ELR (cell line): ENCODE measurements around the gene MATN4.

Experiments used
- DNase-seq: peaks from one replicate; pipeline ENCODE4 v3.0.0-alpha.2; 2015; ENCODE audit warnings: low read depth

MATN4 gene

DNA sequence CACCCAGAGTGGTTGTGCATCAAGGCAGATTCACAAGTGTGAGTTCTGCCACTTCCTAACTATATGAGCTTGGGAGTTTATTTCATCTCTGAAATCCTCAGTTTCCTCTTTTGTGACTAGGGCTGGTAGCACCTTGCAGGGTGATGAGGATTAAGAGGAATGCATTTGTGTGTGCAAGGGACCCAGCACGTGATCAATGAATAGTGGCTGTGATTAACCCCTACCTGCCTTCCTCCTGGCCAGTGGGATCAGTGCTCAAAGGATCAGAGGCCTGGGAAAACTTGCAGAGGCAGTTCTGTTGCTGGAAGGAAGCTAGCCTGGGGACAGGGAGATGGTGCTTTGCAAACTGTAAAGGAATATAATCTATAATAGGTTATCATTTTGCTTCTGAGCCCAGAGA, 32.9 kb upstream of the MATN4 start:
- no peak for DNase-seq

DNA sequence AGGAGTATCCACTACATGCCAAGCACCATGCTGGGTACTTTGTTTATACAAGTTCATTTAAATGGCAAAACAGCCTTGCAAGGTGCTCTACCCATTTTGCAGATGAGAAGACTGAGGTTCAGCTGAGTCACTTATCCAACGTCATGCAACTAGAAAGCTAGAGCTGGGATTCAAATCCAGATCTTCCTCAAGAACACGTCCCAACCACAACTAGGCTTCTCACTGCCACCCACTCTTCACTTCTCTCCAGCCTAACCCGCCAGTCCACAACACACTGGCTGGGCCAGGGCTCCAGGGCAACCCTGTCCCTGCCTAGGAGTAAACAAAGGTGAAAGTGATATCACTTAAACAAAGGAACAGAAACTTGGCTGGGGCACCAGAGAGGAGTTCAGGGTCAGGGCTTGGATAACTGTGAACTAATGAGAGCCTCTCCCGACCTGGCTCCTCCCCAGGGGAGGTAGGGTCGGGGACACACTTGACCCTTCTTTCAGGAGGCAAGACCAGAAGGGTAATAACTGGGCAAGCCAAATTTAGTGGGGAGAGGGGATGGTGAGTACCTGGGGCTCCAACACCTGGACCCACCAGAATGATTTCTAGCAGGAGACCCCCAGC, 32.2 kb upstream of the MATN4 start:
- DNase-seq: no peak

DNA sequence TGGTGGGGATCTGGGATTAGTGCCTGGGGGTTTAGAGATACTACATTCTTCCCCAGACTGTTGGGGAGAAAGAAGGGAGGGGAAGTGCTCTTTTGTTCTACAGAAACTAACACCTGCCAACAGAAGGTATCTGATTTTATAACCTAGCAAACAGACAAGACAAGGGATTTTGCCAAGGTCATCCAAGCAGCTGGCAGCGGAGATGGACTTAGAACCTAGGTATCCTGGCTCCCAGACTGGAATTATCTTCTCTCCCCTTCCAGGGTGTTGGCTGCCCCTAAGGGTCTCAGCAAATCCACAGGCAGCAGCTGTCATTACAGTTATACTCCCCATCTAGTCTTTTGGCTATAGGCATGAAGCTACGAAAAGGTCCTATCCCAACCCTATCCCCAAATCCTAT, 31.7 kb upstream of the MATN4 start:
- DNase-seq: no peak

DNA sequence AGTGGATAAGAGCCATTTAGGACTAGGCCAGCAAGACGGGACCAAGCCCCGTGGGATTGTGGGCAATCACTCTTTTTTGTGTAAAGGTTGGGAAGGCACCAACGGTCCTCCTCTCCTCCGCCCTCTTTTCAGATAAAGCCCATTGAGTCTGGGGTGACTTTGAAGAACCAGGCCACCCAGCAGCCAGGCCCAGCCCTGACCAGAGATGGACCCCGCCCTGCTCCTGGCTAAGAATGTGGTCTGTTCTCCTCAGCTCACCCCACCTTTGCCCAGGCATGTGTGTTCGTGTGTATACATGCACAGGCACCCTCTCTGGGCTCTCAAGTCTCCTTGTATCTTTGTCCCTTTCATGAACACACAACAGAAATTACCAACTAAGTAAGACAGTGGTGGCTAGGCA, 31.0 kb upstream of the MATN4 start:
- no peak for DNase-seq

DNA sequence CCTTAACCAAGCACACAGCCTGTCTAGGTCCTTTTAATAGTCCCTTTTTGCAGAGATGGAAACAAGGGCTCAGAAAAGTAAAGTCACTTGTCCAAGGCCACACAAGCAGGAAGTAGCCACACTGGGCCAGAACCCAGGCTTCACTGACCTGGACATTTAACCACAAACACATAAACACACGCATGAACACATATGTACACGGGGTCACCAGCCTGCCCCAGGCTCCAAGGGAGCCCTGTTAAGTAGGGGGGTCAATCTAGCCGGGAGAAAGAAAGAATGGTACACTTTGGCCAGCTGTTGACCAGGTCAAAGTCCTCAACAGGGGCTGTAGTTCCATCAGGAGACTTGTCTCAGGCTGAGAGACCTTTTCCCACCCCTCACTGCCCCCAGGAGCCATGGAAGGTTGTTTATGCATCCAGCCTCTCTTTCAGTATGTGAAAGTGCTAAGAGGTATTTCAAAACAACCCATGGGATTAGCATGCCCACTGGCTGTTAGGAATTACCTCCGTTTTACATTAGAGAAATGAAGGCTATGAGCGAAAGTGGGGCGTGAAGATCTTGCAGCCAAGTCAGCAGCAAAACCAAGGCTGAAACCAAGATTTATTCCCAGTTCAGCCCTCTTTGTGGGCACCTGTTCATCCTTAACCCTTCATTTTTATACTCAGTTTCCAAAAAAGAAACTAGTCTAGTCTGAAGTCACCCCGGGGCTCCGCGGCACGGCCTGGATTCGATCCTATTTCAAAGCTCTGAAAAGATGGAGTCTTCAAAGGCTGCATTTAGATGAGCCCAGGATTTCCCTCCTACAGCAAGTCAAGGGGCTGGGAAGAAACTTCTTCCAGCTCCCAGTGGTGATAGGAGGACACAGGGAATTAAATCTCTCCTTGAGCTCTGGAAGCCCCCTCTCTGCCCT, 30.3 kb upstream of the MATN4 start:
- DNase-seq: peak; percentile 78

DNA sequence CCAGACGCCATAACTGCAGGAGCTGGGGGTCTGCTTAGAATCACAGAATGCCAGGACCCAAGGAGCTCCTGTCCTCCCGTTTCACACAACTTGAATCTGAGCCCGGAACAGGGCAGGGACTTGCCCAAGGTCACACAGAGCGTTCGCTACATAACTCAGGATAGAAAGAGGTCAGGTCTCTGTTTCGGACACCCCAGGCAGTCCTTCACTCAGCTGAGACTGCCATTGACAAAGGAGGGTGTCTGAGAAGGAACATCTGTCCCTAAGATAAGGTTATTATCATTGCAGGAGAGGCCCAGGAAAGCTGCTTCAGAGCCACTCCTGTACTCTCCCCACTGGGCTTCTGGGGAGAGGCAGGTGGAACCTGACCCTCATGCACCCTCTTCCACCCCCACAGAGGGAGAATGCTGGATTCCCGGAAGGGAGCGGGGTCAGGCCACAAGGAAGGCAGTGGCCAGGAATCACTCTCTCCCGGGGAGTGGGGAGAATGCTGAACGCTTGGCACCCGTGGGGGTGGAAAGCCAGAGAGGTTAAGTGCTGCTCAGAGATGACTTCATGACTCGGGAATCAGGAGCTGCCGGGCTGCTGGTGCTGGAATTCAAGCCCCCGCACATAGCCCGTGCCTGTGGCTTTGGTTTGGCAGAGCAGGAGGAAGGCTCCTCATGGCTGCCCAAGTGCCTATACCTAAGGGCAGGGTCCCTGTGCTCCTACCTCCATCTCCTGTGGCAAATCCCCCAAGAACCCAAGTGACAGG, 29.4 kb upstream of the MATN4 start:
- peak; percentile 97 for DNase-seq

DNA sequence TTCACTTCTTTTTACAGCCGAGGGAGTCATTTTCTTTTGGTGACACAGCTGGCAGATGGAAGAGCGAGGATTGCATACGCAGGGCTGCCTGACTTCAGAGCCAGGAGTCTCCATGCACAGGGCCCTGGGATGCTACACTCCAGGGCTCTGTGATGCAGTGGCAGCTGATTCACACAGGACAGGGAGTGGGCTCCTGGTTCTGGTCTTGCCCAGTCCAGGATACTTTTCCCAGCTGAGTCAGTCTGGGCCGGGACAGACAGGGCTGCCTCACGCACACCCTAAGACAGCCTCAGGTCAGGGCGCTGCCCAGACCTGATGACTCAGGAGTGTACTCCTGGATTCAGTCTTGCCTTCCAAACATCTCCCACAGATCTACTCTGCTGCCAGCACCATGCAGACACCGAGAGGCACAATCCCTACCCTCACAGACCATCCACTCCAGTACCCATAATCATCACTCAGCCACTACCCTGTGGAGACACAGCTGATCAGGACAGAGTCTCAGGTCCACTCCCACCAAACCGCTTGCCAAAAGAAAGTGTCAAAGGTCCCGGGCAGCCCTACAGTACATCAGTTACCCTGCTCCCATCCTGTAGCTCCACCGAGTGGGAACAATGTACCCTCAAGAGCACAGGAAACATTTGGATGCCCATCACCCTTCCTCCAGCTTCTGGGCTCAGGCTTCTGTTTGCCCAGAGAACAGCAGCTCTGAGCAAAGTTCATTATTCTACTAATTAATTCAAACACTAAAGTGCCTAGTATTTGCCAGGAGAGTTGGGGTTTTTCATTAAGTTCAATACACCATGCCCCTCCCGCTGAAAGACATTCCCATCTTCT, 28.6 kb upstream of the MATN4 start:
- peak; percentile 100 for DNase-seq

DNA sequence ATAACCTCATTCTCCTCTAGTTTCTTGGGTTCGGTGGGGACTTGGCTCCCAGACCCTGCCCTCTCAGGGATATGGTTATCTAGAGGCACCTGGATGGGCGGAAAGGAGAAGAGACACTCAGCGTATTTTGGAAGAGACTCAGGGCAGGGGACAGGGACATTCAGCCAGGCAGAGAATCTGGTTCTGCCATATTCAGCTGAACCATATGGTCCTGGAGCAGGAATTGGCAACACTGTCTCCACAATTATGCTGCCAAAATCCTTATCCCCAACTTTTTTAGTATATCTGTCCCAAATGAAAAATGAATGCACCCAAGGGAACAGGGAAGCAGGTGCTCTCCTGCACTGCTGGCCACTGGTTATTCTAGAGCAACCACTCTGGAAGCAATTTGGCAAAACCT, 22.4 kb upstream of the MATN4 start:
- no peak for DNase-seq

DNA sequence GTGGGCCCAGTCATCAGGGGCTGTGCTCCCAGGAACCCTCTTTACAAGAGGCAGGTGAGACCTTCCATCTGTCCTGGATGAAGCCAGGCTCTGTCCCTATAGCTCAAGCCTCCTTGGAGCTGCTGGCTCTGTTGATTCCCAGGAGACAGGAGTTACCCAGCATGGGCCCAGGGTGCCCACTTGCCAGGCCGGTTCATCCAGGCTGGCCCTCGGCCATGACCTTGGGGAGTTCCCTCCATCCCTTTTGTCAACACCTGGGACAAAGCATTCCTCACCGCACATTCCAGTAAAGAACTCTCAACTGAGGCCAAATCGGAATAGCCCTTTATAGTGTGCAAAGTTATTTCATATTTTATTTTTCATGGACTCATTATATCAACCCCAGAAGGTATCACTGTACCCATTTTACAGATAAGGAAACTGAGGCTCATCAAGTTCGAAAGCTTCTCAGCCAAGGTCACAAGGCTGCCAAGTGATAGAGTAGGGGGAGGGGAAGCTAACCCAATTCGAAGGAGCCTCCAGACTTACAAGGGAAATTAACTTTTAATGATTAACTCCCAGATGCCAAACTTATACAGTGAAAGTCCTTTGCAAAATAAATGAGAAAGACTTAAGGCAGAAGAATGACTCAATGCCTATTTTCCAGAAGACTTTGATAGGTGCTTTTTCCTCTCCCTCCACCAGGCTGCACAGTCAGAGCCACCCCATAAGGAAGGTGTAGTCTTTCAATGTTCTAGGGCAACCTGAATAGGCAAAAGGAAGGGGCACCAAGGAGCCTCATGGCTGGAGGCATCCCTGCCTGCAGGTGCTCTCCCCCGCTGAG, 21.6 kb upstream of the MATN4 start:
- no peak for DNase-seq

DNA sequence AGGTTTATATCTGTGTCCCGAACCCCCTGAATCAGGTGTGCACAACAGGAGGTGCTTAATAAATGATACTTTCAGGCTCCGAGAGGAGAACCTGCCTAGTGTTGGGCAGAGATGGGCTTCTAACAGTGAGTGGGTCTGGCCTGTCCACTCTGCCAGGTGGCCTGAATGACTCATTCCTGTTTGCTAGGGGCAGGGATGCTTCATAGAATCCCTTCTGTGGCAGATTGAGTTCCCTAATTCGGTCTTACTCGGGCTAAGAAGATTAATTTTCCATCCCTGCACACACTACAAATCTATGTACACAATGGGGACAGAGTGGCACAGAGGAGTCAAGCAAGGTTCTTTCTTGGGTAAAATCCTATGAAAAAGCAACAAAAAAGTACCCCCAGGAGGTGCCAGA, 20.4 kb upstream of the MATN4 start:
- DNase-seq: no peak

DNA sequence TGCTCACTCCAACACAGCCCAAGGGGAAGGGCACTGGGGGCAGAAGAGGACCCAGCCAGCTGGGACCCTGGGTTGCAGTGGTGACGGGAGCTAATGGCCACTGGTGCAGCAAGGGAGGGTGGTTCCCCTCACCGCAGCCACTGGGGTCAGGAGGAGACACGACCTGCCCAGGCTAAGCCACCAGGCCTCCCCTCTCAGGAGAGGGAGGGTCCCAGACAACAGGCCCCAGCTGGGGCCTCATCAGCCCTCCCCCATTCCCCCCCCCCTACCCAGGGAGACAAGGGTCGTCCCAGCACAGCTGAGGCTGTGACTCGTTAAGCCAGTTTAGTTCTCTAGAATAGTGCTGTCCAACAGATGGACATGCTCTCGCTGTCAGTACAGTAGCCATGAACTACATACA, 17.3 kb upstream of the MATN4 start:
- no peak for DNase-seq

DNA sequence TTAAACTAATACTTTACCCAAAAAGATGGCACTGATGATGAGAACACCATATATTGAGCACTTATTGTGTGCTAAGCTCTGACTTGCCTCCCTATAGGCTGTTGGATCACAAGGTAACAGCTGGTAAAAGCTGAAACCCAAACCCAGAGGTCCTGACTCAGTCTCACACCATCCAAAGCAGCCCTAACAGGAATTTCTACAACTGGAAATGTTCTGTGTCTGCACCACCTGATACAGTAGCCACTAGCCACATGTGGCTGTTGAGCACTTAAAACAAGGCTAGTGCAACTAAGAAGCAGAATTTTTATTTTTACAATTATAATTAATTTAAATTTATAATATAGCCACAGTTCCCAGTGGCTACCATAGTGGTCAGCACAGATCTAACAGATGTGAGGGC, 15.6 kb upstream of the MATN4 start:
- no peak for DNase-seq

DNA sequence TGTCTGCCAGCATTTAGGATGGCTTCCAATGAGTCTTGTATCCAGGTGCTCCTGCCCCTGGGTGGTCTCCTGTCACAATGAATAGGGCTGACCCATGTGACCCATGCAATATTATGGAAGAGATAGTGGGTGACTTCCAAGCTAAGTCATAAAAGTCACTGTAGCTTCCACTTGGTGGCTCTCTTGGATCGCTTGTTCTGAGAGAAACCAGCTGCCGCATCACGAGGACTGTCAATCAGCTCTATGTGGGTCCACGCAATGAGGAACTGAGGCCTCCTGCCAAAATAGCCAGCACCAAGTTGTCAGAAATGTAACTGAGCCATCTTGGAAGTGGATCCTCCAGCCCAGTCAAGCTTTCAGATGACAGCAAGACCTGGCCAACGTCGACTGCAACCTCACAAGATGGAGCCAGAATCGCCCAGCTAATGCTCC, 14.9 kb upstream of the MATN4 start:
- DNase-seq: peak; percentile 47

DNA sequence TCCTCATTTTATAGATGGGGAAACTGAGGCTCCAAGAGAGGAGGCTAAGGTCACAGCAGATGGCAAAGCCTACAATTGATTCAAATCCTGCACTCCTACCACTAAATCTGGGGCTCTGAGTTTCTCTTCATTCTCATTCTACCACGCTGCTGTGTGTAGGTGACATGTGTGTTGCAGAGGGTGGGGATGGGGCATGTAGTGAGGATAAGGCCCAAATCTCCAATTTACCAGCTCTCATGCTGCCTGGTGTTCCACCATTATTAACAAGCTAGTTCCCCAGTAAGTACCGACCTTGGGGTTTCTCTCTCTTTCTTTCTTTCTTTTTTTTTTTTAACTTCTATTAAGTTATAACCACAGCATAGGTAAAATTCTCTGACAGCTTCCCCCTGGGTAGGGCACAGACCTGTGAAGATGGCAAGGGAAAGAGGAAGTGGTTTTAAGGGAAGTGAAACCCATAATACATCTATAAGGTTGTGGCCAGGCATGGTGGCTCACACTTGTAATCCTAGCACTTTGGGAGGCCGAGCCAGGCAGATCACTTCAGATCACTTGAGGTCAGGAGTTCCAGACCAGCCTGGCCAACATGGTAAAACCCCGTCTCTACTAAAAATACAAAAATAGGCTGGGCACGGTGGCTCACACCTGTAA, 13.0 kb upstream of the MATN4 start:
- DNase-seq: no peak

DNA sequence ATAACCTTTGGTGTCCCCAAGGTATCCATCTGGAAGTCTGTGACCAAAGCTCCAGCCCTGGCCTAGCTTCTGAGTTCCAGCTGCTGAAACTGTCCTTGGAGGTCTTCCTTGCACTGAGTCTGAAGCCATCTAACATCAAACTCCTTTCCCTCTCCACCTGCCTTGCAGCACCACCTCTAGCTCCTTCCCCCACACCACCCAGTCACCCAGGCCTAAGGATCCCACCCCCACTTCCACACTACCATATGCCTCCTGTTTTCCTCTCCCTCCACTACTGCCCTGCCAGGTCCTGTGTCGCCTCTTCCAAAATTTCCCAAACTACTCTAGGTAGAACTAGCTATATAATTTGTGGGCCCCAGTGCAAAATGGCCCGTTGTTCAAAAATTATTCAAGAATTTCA, 10.8 kb upstream of the MATN4 start:
- DNase-seq: no peak

DNA sequence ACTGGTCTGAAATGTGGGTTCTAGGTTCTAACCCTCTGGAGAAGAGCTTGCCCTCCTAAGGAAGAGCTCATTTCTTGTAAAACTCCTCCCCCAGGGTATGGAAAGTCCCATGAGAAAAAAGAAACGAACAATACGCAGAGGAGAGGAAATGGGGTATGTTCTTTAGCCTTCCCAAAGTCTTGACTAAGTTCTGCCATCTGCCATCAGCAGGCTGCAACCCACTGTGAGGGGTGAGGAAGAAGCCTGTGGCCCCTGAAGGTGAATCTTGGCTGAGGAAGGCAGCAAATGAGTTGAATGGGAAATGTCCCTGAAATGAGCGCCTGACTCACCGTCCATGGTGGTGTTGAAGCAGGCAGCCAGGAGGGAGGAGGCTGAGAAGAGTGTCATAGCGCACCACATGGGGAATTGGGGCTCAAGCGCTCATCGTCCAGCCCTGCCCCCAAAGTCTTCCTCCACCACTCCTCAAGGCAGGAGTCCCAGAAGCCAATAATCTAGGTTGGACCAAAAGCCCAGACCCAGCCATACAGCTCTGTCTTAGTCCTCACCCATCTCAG, 10.4 kb upstream of the MATN4 start:
- DNase-seq: no peak

DNA sequence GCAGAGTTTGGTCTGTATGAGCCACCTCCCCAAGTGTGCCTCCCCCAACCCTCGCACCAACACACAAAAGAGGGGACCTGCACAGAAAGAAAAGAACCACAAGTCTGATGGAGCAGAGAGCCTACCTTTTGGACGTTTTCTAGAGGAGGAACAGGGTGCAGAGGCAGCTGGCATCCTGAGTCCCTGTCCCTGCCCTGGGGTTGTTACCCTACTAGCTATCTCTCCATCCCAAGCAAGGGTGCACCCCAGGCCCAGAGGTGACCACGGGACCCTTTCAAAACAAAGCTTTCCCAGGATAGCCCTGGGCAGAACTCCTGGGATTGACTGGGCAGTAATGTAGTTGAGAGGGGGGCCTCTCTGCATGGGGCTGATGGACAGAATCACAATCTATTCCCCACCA, 9.7 kb upstream of the MATN4 start:
- DNase-seq: no peak

DNA sequence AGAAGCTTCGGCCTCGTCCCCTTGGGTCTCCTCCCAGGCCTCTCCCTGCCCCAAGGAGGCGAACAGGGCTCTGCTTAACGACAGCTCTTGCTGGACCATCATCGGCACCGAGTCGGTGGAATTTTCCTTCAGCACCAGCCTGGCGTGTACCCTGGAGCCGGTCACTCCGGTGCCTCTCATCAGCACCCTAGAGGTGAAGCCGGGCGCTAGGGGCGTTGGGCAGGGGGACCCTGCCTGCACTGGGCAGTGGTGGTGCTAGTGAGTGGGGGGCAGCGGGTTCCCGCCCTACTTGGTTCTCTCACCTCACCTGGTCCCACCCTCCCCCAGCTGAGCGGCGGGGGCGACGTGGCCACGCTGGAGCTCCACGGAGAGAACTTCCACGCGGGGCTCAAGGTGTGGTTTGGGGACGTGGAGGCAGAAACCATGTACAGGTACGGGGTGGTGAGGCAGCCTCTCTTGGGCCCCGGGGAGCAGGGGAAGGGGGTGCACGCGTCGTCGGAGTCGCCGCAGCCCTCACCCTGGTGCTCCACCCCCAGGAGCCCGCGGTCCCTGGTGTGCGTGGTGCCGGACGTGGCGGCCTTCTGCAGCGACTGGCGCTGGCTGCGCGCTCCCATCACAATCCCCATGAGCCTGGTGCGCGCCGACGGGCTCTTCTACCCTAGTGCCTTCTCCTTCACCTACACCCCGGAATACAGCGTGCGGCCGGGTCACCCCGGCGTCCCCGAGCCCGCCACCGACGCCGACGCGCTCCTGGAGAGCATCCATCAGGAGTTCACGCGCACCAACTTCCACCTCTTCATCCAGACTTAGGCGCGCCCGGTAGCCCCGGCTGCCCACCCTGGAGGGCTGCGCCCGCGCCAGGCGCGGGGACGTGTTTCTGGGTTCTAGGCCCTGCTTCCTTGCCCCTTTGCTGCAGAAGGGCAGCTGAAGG, 8.3 kb upstream of the MATN4 start:
- no peak for DNase-seq

DNA sequence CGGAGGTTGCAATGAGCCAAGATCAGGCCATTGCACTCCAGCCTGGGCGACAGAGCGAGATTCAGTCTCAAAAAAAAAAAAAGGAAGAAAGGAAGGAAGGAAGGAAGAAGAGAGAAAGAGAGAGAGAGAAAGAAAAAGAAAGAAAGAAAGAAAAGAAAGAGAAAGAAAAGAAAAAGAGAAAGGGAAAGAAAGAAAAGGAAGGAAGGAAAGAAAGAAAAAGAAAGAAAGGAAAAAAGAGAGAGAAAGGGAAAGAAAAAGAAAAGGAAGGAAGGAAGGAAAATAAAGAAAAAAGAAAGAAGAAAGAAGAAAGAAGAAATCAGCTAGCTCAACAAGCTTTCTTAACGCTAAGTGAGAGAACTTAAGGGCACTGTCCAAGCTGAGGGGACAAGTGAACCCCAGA, 7.6 kb upstream of the MATN4 start:
- no peak for DNase-seq
